Measurements from ENCODE around the gene IQCN.
A peak's percentile ranks its signal among the peaks of the same experiment; 100 is the strongest.

Gene IQCN

GRCh38 chr19:18299654-18300053 lies 25.4 kb upstream of the IQCN start:
- Histone ChIP-seq H3K9ac (ENCODE audit: low read length) (no peak overlapping the region), H3K4me1 (ENCODE audit: control insufficient read depth, insufficient read depth, low read length) (peaks cover 12% of the 10 kb centered on the region), H3K4me3 (ENCODE audit: low read length) (no peak overlapping the region), H3K27me3 (ENCODE audit: control insufficient read depth, insufficient read depth, low read length) (no peaks in the 10 kb centered on the region), H3K27ac (ENCODE audit: low read depth, low read length) (no peak overlapping the region), H3K36me3 (ENCODE audit: control insufficient read depth, insufficient read depth, low read length) (no peaks in the 10 kb centered on the region)

GRCh38 chr19:18298601-18299000 lies 24.3 kb upstream of the IQCN start:
- Histone ChIP-seq H3K27ac (ENCODE audit: low read depth, low read length) (no peak overlapping the region), H3K4me3 (ENCODE audit: low read length) (no peak overlapping the region), H3K4me1 (ENCODE audit: control insufficient read depth, insufficient read depth, low read length) (peaks cover 5% of the 10 kb centered on the region), H3K36me3 (ENCODE audit: control insufficient read depth, insufficient read depth, low read length) (no peaks in the 10 kb centered on the region), H3K27me3 (ENCODE audit: control insufficient read depth, insufficient read depth, low read length) (no peaks in the 10 kb centered on the region), H3K9ac (ENCODE audit: low read length) (no peak overlapping the region)

GRCh38 chr19:18297308-18297707 lies 23.1 kb upstream of the IQCN start:
- Histone ChIP-seq H3K4me1 (ENCODE audit: control insufficient read depth, insufficient read depth, low read length) (peaks cover 11% of the 10 kb centered on the region), H3K9ac (ENCODE audit: low read length) (no peak overlapping the region), H3K27me3 (ENCODE audit: control insufficient read depth, insufficient read depth, low read length) (no peaks in the 10 kb centered on the region), H3K27ac (ENCODE audit: low read depth, low read length) (no peak overlapping the region), H3K36me3 (ENCODE audit: control insufficient read depth, insufficient read depth, low read length) (no peaks in the 10 kb centered on the region), H3K4me3 (ENCODE audit: low read length) (no peak overlapping the region)

GRCh38 chr19:18295034-18295451 lies 20.8 kb upstream of the IQCN start:
- H3K27ac ChIP-seq (ENCODE audit: low read depth, low read length) = no peak overlapping the region
- H3K4me3 ChIP-seq (ENCODE audit: low read length) = no peak overlapping the region
- H3K9ac ChIP-seq (ENCODE audit: low read length) = no peak overlapping the region
- peaks cover 8% of the 10 kb centered on the region for H3K4me1 ChIP-seq (ENCODE audit: control insufficient read depth, insufficient read depth, low read length)
- H3K27me3 ChIP-seq (ENCODE audit: control insufficient read depth, insufficient read depth, low read length) = no peaks in the 10 kb centered on the region
- H3K36me3 ChIP-seq (ENCODE audit: control insufficient read depth, insufficient read depth, low read length) = no peaks in the 10 kb centered on the region

GRCh38 chr19:18294467-18294864 lies 20.2 kb upstream of the IQCN start:
- Histone ChIP-seq H3K27ac (ENCODE audit: low read depth, low read length) (peak overlapping the region; percentile 97), H3K4me1 (ENCODE audit: control insufficient read depth, insufficient read depth, low read length) (peaks cover 8% of the 10 kb centered on the region), H3K27me3 (ENCODE audit: control insufficient read depth, insufficient read depth, low read length) (no peaks in the 10 kb centered on the region)

GRCh38 chr19:18293642-18294466 lies 19.6 kb upstream of the IQCN start:
- Histone ChIP-seq H3K4me3 (ENCODE audit: low read length) (no peak overlapping the region), H3K9ac (ENCODE audit: low read length) (peak overlapping the region; percentile 68), H3K27me3 (ENCODE audit: control insufficient read depth, insufficient read depth, low read length) (no peaks in the 10 kb centered on the region), H3K36me3 (ENCODE audit: control insufficient read depth, insufficient read depth, low read length) (no peaks in the 10 kb centered on the region), H3K4me1 (ENCODE audit: control insufficient read depth, insufficient read depth, low read length) (peaks cover 8% of the 10 kb centered on the region), H3K27ac (ENCODE audit: low read depth, low read length) (peak overlapping the region; percentile 97)

More at GRCh38 chr19:18294467-18294864, 20.2 kb upstream of the IQCN start:
- Histone ChIP-seq H3K4me3 (ENCODE audit: low read length) (no peak overlapping the region), H3K36me3 (ENCODE audit: control insufficient read depth, insufficient read depth, low read length) (no peaks in the 10 kb centered on the region), H3K9ac (ENCODE audit: low read length) (no peak overlapping the region)

- H3K36me3 ChIP-seq (ENCODE audit: control insufficient read depth, insufficient read depth, low read length) = no peaks in the 10 kb centered on the region
- peak overlapping the region; percentile 85 for H3K9ac ChIP-seq (ENCODE audit: low read length)
- peaks cover 8% of the 10 kb centered on the region for H3K4me1 ChIP-seq (ENCODE audit: control insufficient read depth, insufficient read depth, low read length)
- H3K27ac ChIP-seq (ENCODE audit: low read depth, low read length) = peak overlapping the region; percentile 97
- no peaks in the 10 kb centered on the region for H3K27me3 ChIP-seq (ENCODE audit: control insufficient read depth, insufficient read depth, low read length)
- H3K4me3 ChIP-seq (ENCODE audit: low read length) = peak overlapping the region; percentile 81
Measured at GRCh38 chr19:18292810-18293641, 18.8 kb upstream of the IQCN start.

GRCh38 chr19:18292462-18292809 lies 18.2 kb upstream of the IQCN start:
- no peaks in the 10 kb centered on the region for H3K27me3 ChIP-seq (ENCODE audit: control insufficient read depth, insufficient read depth, low read length)
- H3K36me3 ChIP-seq (ENCODE audit: control insufficient read depth, insufficient read depth, low read length) = no peaks in the 10 kb centered on the region
- H3K4me3 ChIP-seq (ENCODE audit: low read length) = peak overlapping the region; percentile 81
- H3K4me1 ChIP-seq (ENCODE audit: control insufficient read depth, insufficient read depth, low read length) = peaks cover 8% of the 10 kb centered on the region
- H3K9ac ChIP-seq (ENCODE audit: low read length) = peak overlapping the region; percentile 85
- peak overlapping the region; percentile 97 for H3K27ac ChIP-seq (ENCODE audit: low read depth, low read length)

- peak overlapping the region; percentile 81 for H3K4me3 ChIP-seq (ENCODE audit: low read length)
- H3K4me1 ChIP-seq (ENCODE audit: control insufficient read depth, insufficient read depth, low read length) = peaks cover 8% of the 10 kb centered on the region
- peak overlapping the region; percentile 97 for H3K27ac ChIP-seq (ENCODE audit: low read depth, low read length)
- no peaks in the 10 kb centered on the region for H3K36me3 ChIP-seq (ENCODE audit: control insufficient read depth, insufficient read depth, low read length)
- H3K27me3 ChIP-seq (ENCODE audit: control insufficient read depth, insufficient read depth, low read length) = no peaks in the 10 kb centered on the region
- H3K9ac ChIP-seq (ENCODE audit: low read length) = peak overlapping the region; percentile 85
Measured at GRCh38 chr19:18291590-18292461, 17.6 kb upstream of the IQCN start.

GRCh38 chr19:18291019-18291524 lies 16.8 kb upstream of the IQCN start:
- H3K9ac ChIP-seq (ENCODE audit: low read length) = peak overlapping the region; percentile 85
- H3K4me1 ChIP-seq (ENCODE audit: control insufficient read depth, insufficient read depth, low read length) = peaks cover 8% of the 10 kb centered on the region
- H3K27ac ChIP-seq (ENCODE audit: low read depth, low read length) = peak overlapping the region; percentile 97
- H3K27me3 ChIP-seq (ENCODE audit: control insufficient read depth, insufficient read depth, low read length) = no peaks in the 10 kb centered on the region
- peak overlapping the region; percentile 81 for H3K4me3 ChIP-seq (ENCODE audit: low read length)
- no peaks in the 10 kb centered on the region for H3K36me3 ChIP-seq (ENCODE audit: control insufficient read depth, insufficient read depth, low read length)

GRCh38 chr19:18290302-18291018 lies 16.2 kb upstream of the IQCN start:
- Histone ChIP-seq H3K4me3 (ENCODE audit: low read length) (no peak overlapping the region), H3K36me3 (ENCODE audit: control insufficient read depth, insufficient read depth, low read length) (no peaks in the 10 kb centered on the region), H3K27ac (ENCODE audit: low read depth, low read length) (no peak overlapping the region), H3K4me1 (ENCODE audit: control insufficient read depth, insufficient read depth, low read length) (peaks cover 8% of the 10 kb centered on the region), H3K9ac (ENCODE audit: low read length) (no peak overlapping the region), H3K27me3 (ENCODE audit: control insufficient read depth, insufficient read depth, low read length) (no peaks in the 10 kb centered on the region)
